Neuron (in vitro differentiated cells): ENCODE data around the gene ADAMTS13.

Experiments used
- H2AFZ ChIP-seq: one replicate; pipeline ENCODE4 v1.6.1; 2013; ENCODE audit warnings: low read depth, mild to moderate bottlenecking, inconsistent platforms, low read length, moderate library complexity
- H3K27me3 ChIP-seq: one replicate; pipeline ENCODE4 v1.6.1; 2013; ENCODE audit warnings: low read length; ENCODE audit not compliant: insufficient read depth
- H3K36me3 ChIP-seq: one replicate; pipeline ENCODE4 v1.6.1; 2013; ENCODE audit warnings: low read length; ENCODE audit not compliant: insufficient read depth
- H3K4me1 ChIP-seq: one replicate; pipeline ENCODE4 v1.6.1; 2013; ENCODE audit warnings: low read length; ENCODE audit not compliant: insufficient read depth
- H3K4me3 ChIP-seq: 2 replicates; pipeline ENCODE4 v1.5.1; 2013; ENCODE audit warnings: mild to moderate bottlenecking, low read length, moderate library complexity
- H3K9me3 ChIP-seq: one replicate; pipeline ENCODE4 v1.6.1; 2013; ENCODE audit warnings: low read length

The ADAMTS13 gene

GRCh38 chr9:133490865-133491655 lies 68.9 kb downstream of the ADAMTS13 start:
- H3K4me3 ChIP-seq = no peak overlapping the region
- H2AFZ ChIP-seq = no peak overlapping the region
- peaks cover 3% of the 10 kb centered on the region for H3K9me3 ChIP-seq
- H3K4me1 ChIP-seq = peaks cover 6% of the 10 kb centered on the region
- no peaks in the 10 kb centered on the region for H3K36me3 ChIP-seq
- peaks cover 19% of the 10 kb centered on the region for H3K27me3 ChIP-seq

GRCh38 chr9:133491656-133491925 lies 69.4 kb downstream of the ADAMTS13 start:
- Histone ChIP-seq H3K27me3 (peaks cover 19% of the 10 kb centered on the region), H3K4me1 (peaks cover 6% of the 10 kb centered on the region), H2AFZ (no peak overlapping the region), H3K9me3 (peaks cover 3% of the 10 kb centered on the region), H3K36me3 (no peaks in the 10 kb centered on the region), H3K4me3 (no peak overlapping the region)

GRCh38 chr9:133492061-133493021 lies 70.2 kb downstream of the ADAMTS13 start:
- peaks cover 3% of the 10 kb centered on the region for H3K9me3 ChIP-seq
- H2AFZ ChIP-seq = no peak overlapping the region
- no peaks in the 10 kb centered on the region for H3K36me3 ChIP-seq
- peaks cover 19% of the 10 kb centered on the region for H3K27me3 ChIP-seq
- H3K4me3 ChIP-seq = no peak overlapping the region
- peaks cover 6% of the 10 kb centered on the region for H3K4me1 ChIP-seq

DNA sequence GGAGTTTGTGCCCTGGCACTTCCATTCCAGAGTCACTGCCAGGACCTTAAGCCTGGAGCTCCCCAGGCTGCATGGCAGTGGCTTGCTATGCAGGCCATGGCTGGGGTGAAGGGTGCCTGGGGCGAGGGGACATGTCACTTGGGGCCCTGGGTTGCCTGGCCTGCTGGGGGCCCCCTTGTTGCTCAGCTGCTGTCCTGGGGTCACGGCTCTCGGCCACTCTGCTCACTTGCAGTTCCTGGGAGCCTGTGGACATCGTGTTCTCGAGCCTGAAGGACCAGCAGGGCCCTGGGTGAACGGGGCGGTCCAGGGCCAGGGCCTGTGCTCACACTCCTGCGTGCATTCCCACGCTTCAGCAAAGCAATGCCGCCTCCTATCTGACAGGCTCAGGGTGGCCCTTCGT lies 71.3 kb downstream of the ADAMTS13 start:
- Histone ChIP-seq H3K27me3 (peaks cover 19% of the 10 kb centered on the region), H2AFZ (no peak overlapping the region), H3K4me1 (peaks cover 6% of the 10 kb centered on the region), H3K36me3 (no peaks in the 10 kb centered on the region), H3K9me3 (peaks cover 3% of the 10 kb centered on the region), H3K4me3 (no peak overlapping the region)

GRCh38 chr9:133493845-133494540 lies 71.8 kb downstream of the ADAMTS13 start:
- H2AFZ ChIP-seq = no peak overlapping the region
- H3K4me3 ChIP-seq = no peak overlapping the region
- H3K9me3 ChIP-seq = peaks cover 3% of the 10 kb centered on the region
- H3K36me3 ChIP-seq = no peaks in the 10 kb centered on the region
- peaks cover 6% of the 10 kb centered on the region for H3K4me1 ChIP-seq
- H3K27me3 ChIP-seq = peaks cover 15% of the 10 kb centered on the region

GRCh38 chr9:133494636-133495326 lies 72.6 kb downstream of the ADAMTS13 start:
- Histone ChIP-seq H2AFZ (no peak overlapping the region), H3K9me3 (peaks cover 2% of the 10 kb centered on the region), H3K4me3 (no peak overlapping the region), H3K27me3 (peaks cover 11% of the 10 kb centered on the region), H3K36me3 (no peaks in the 10 kb centered on the region), H3K4me1 (peaks cover 6% of the 10 kb centered on the region)

GRCh38 chr9:133495327-133496293 lies 73.4 kb downstream of the ADAMTS13 start:
- Histone ChIP-seq H2AFZ (no peak overlapping the region), H3K9me3 (no peaks in the 10 kb centered on the region), H3K27me3 (peaks cover 8% of the 10 kb centered on the region), H3K36me3 (no peaks in the 10 kb centered on the region), H3K4me1 (peaks cover 6% of the 10 kb centered on the region), H3K4me3 (no peak overlapping the region)

DNA sequence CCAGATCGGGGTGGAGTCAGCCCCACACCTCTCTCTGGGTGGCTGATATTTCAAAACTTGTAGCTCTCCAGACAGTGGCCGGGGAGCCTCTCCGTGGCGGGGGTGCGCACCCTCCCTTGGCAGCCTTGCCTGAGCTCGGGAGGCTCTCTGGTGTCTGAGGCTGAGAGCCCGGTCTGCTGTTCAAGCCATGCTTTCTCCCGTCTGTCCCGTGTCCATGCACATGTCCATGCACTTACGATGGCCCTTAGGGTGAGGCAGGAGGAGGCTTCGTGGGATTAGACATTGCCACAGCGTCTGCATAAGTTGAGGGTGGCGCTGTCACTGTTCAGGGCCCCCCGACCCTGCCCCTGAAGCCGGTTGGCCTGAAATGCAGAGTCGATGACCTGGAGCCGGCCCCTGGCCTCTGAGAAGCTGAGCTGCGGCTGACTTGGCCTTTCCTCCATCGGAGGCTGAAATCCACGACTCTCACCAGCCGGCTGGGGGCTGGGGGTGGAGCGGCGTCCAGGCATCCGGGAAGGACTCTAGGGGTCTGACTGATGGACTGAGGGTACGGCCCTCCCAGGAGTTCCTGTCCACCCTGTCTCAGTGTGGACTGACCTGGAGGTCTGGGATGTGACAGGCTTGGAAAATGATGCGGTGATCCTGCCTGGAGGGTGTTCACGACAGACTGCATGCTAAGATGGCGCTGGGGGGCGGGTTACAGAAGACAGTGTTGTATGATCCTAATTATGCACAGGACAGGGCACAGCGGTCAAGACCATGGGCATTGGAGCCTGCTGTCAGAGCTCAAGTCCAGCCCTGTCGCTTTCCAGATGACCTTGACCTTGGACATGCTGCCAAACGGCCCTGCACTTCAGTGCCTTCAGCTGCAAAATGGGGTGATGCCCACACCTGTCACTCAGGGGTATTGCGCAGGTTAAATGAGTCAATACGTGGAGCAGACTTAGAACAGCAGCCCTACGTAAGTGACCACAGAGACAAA lies 75.0 kb downstream of the ADAMTS13 start:
- no peaks in the 10 kb centered on the region for H3K27me3 ChIP-seq

GRCh38 chr9:133499132-133499891 lies 77.1 kb downstream of the ADAMTS13 start:
- Histone ChIP-seq H3K4me3 (no peak overlapping the region), H3K27me3 (no peaks in the 10 kb centered on the region), H3K9me3 (peaks cover 2% of the 10 kb centered on the region), H2AFZ (no peak overlapping the region), H3K36me3 (no peaks in the 10 kb centered on the region), H3K4me1 (no peaks in the 10 kb centered on the region)

More for the DNA sequence above, 75.0 kb downstream of the ADAMTS13 start:
- H3K9me3 ChIP-seq = peaks cover 2% of the 10 kb centered on the region
- H3K4me3 ChIP-seq = no peak overlapping the region
- no peak overlapping the region for H2AFZ ChIP-seq
- H3K4me1 ChIP-seq = peaks cover 6% of the 10 kb centered on the region
- H3K36me3 ChIP-seq = no peaks in the 10 kb centered on the region

DNA sequence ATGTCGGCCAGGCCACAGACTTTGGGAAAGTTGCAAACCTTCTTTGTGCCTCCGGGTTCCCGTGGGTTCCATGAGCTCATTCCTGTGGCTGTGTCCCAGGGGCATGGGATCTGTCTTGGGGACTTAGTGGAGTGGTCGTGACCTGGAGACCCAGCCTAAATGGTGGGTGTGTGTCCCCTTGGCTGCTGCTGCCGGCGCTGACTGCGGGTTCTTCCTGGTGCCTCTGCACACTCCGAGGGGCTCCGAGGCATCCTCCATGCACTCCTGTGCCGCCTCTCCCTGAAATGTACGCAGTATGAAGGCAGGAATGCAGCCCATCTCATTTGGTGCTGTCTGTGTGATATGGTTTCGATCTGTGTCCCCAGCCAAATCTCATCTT lies 77.7 kb downstream of the ADAMTS13 start:
- Histone ChIP-seq H3K4me3 (no peak overlapping the region), H2AFZ (no peak overlapping the region), H3K27me3 (no peaks in the 10 kb centered on the region), H3K4me1 (no peaks in the 10 kb centered on the region), H3K9me3 (peaks cover 2% of the 10 kb centered on the region), H3K36me3 (no peaks in the 10 kb centered on the region)
